PC-3 (cell line): Measurements from ENCODE around the gene MAP1S.

Experiments used
- CTCF ChIP-seq: fragments of 300-600 bp; sonication (generic); conservative IDR thresholded peaks from 2 replicates; pipeline ENCODE4 v1.5.1; 2017; ENCODE audit warnings: antibody characterized with exemption, low read depth, mild to moderate bottlenecking, low read length
- EZH2phosphoT487 ChIP-seq: fragments of 300-600 bp; sonication (generic); IDR thresholded peaks from 2 replicates; pipeline ENCODE4 v1.6.1; 2018; ENCODE audit warnings: mild to moderate bottlenecking, antibody characterized with exemption, low read length, borderline replicate concordance

GRCh38 chr19:17735410-17735809 is 16.1 kb downstream of the MAP1S start:
- TF ChIP-seq CTCF (no peak), EZH2phosphoT487 (no peak)
